Neural cell (in vitro differentiated cells): ENCODE measurements around the gene MYO10. TPM values are rescaled to one million over a fixed set of nuclear protein-coding genes. Genes with fewer than 3 reads are reported as not detected.
"Not testable (repeated sequence)": the region's sequence is repeated elsewhere in the genome, so short reads cannot be mapped to it uniquely, and the experiment has no call there.

Experiments used
- H2AFZ ChIP-seq: fragments of 200-600, 300-800 bp; sonication (generic), shearing (Covaris generic); 2 replicates; pipeline ENCODE4 v1.6.0; 2014; ENCODE audit warnings: low read depth, mild to moderate bottlenecking, antibody characterized with exemption, low read length, moderate library complexity
- H3F3A ChIP-seq: fragments of 200-600 bp; shearing (Covaris generic); 2 replicates; pipeline ENCODE4 v1.6.1; 2016; ENCODE audit warnings: mild to moderate bottlenecking, moderate library complexity, mixed read lengths, antibody characterized with exemption, low read length; ENCODE audit not compliant: insufficient read depth, poor library complexity, severe bottlenecking
- H3K27ac ChIP-seq: fragments of 200-600, 300-800 bp; sonication (generic), shearing (Covaris generic); 2 replicates; pipeline ENCODE4 v1.5.1; 2014; ENCODE audit warnings: mild to moderate bottlenecking, low read length, moderate library complexity
- H3K27me3 ChIP-seq: fragments of 300-800, 200-600 bp; sonication (generic), shearing (Covaris generic); 2 replicates; pipeline ENCODE4 v1.6.0; 2014; ENCODE audit warnings: mild to moderate bottlenecking, low read depth, low read length, moderate library complexity; ENCODE audit not compliant: insufficient read depth
- H3K36me3 ChIP-seq: fragments of 300-800, 200-600 bp; sonication (generic), shearing (Covaris generic); 2 replicates; pipeline ENCODE4 v1.5.1; 2014; ENCODE audit warnings: mild to moderate bottlenecking, antibody characterized with exemption, low read length, moderate library complexity; ENCODE audit not compliant: insufficient read depth
- H3K4me2 ChIP-seq: fragments of 300-800, 200-600 bp; sonication (generic), shearing (Covaris generic); 2 replicates; pipeline ENCODE4 v1.6.0; 2014; ENCODE audit warnings: mild to moderate bottlenecking, low read length
- H3K4me3 ChIP-seq: fragments of 300-800, 200-600 bp; sonication (generic), shearing (Covaris generic); 2 replicates; pipeline ENCODE4 v1.5.1; 2014; ENCODE audit warnings: mild to moderate bottlenecking, low read length, moderate library complexity
- H3K79me2 ChIP-seq: fragments of 200-600 bp; shearing (Covaris generic); replicated peaks from 2 replicates; pipeline ENCODE4 v1.6.0; 2014; ENCODE audit warnings: mild to moderate bottlenecking, low read length, moderate library complexity; ENCODE audit not compliant: insufficient read depth
- H3K9ac ChIP-seq: fragments of 300-800, 200-600 bp; sonication (generic), shearing (Covaris generic); 2 replicates; pipeline ENCODE4 v1.6.1; 2016; ENCODE audit warnings: mild to moderate bottlenecking, low read length, mixed read lengths
- H3K9me2 ChIP-seq: fragments of 200-600 bp; shearing (Covaris generic); 2 replicates; pipeline ENCODE4 v1.6.1; 2016; ENCODE audit warnings: mild to moderate bottlenecking, low read length, mixed read lengths; ENCODE audit not compliant: insufficient read depth
- H3K9me3 ChIP-seq: fragments of 200-600, 300-800 bp; sonication (generic), shearing (Covaris generic); 2 replicates; pipeline ENCODE4 v1.6.1; 2016; ENCODE audit warnings: mild to moderate bottlenecking, mixed run types, low read length, moderate library complexity, mixed read lengths
- H4K20me1 ChIP-seq: fragments of 200-600 bp; shearing (Covaris generic); 2 replicates; pipeline ENCODE4 v1.6.1; 2016; ENCODE audit warnings: mild to moderate bottlenecking, mixed run types; ENCODE audit not compliant: insufficient read depth
- CTCF ChIP-seq: fragments of 450-650 bp; IDR thresholded peaks from 2 replicates; pipeline ENCODE4 v1.5.1; 2014; ENCODE audit warnings: antibody characterized with exemption, mild to moderate bottlenecking, moderate library complexity; ENCODE audit not compliant: poor library complexity, severe bottlenecking
- EP300 ChIP-seq: fragments of 450-650 bp; conservative IDR thresholded peaks from 2 replicates; pipeline ENCODE4 v1.6.1; 2014; ENCODE audit warnings: antibody characterized with exemption, mild to moderate bottlenecking, moderate library complexity; ENCODE audit not compliant: poor library complexity, severe bottlenecking
- EZH2 ChIP-seq: fragments of 200-600, 300-800 bp; shearing (Covaris generic), sonication (generic); IDR thresholded peaks from 2 replicates; pipeline ENCODE4 v1.6.1; 2014; ENCODE audit warnings: antibody characterized with exemption, low read length, borderline replicate concordance, mild to moderate bottlenecking; ENCODE audit not compliant: insufficient read depth, poor library complexity, severe bottlenecking
- MXI1 ChIP-seq: fragments of 450-650 bp; conservative IDR thresholded peaks from 2 replicates; pipeline ENCODE4 v1.6.1; 2014; ENCODE audit warnings: antibody characterized with exemption, mild to moderate bottlenecking; ENCODE audit not compliant: poor library complexity, severe bottlenecking
- POLR2AphosphoS5 ChIP-seq: IDR thresholded peaks from 2 replicates; pipeline ENCODE4 v1.6.1; 2012
- RAD21 ChIP-seq: fragments of 450-650 bp; conservative IDR thresholded peaks from 2 replicates; pipeline ENCODE4 v1.6.1; 2014; ENCODE audit warnings: antibody characterized with exemption, mild to moderate bottlenecking, moderate library complexity
- SMC3 ChIP-seq: fragments of 450-650 bp; conservative IDR thresholded peaks from 2 replicates; pipeline ENCODE4 v1.6.1; 2014; ENCODE audit warnings: antibody characterized with exemption, mild to moderate bottlenecking, moderate library complexity; ENCODE audit not compliant: poor library complexity
- TAF1 ChIP-seq: IDR thresholded peaks from 2 replicates; pipeline ENCODE4 v1.6.1; 2012; ENCODE audit warnings: low read depth
- polyA plus RNA-seq: library from polyadenylated mRNA; depleted of rRNA; stranded (reverse); fragments of >200 nt; gene quantifications from 2 replicates; pipeline ENCODE4 v1.2.3, GENCODE V29; 2014
- TF ChIP-seq, protein P1 (sequence below): IDR thresholded peaks from 2 replicates; pipeline ENCODE4 v1.6.1; 2012; ENCODE audit warnings: borderline replicate concordance

The MYO10 gene
- polyA plus RNA-seq, 1 donor from 2014 or later = 3.2 TPM

- no peak overlapping the region for H3K27ac ChIP-seq
- H3K9me3 ChIP-seq = no peaks in the 10 kb centered on the region
- no peaks in the 10 kb centered on the region for H3K79me2 ChIP-seq
- H3F3A ChIP-seq = no peaks in the 10 kb centered on the region
- H3K4me2 ChIP-seq = no peak overlapping the region
- no peak overlapping the region for H3K4me3 ChIP-seq
- TF ChIP-seq RAD21 (no peak), CTCF (no peak), TAF1 (no peak), POLR2AphosphoS5 (no peak), MXI1 (no peak), EP300 (no peak), SMC3 (no peak), EZH2 (no peak)
- TF ChIP-seq, protein P1, sequence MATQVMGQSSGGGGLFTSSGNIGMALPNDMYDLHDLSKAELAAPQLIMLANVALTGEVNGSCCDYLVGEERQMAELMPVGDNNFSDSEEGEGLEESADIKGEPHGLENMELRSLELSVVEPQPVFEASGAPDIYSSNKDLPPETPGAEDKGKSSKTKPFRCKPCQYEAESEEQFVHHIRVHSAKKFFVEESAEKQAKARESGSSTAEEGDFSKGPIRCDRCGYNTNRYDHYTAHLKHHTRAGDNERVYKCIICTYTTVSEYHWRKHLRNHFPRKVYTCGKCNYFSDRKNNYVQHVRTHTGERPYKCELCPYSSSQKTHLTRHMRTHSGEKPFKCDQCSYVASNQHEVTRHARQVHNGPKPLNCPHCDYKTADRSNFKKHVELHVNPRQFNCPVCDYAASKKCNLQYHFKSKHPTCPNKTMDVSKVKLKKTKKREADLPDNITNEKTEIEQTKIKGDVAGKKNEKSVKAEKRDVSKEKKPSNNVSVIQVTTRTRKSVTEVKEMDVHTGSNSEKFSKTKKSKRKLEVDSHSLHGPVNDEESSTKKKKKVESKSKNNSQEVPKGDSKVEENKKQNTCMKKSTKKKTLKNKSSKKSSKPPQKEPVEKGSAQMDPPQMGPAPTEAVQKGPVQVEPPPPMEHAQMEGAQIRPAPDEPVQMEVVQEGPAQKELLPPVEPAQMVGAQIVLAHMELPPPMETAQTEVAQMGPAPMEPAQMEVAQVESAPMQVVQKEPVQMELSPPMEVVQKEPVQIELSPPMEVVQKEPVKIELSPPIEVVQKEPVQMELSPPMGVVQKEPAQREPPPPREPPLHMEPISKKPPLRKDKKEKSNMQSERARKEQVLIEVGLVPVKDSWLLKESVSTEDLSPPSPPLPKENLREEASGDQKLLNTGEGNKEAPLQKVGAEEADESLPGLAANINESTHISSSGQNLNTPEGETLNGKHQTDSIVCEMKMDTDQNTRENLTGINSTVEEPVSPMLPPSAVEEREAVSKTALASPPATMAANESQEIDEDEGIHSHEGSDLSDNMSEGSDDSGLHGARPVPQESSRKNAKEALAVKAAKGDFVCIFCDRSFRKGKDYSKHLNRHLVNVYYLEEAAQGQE = no peak
- H2AFZ ChIP-seq = no peak overlapping the region
- H3K9ac ChIP-seq = no peak overlapping the region
- H3K9me2 ChIP-seq = no peaks in the 10 kb centered on the region
- no peaks in the 10 kb centered on the region for H3K27me3 ChIP-seq
- H4K20me1 ChIP-seq = no peaks in the 10 kb centered on the region
- no peaks in the 10 kb centered on the region for H3K36me3 ChIP-seq
Observed at GRCh38 chr5:16759147-16759773, 176.8 kb downstream of the MYO10 start.

GRCh38 chr5:16757989-16758501 is 178.0 kb downstream of the MYO10 start:
- Histone ChIP-seq H3K9me3 (no peaks in the 10 kb centered on the region), H3K36me3 (no peaks in the 10 kb centered on the region), H3K4me2 (no peak overlapping the region), H3K79me2 (no peaks in the 10 kb centered on the region), H3K9me2 (no peaks in the 10 kb centered on the region), H4K20me1 (no peaks in the 10 kb centered on the region), H3K27me3 (no peaks in the 10 kb centered on the region), H3K27ac (no peak overlapping the region), H2AFZ (no peak overlapping the region), H3F3A (no peaks in the 10 kb centered on the region), H3K4me3 (no peak overlapping the region), H3K9ac (no peak overlapping the region)
- no peak for TF ChIP-seq EZH2
- no peak for TF ChIP-seq CTCF
- TF ChIP-seq, protein P1 = no peak
- TF ChIP-seq RAD21 = no peak
- no peak for TF ChIP-seq MXI1
- TF ChIP-seq POLR2AphosphoS5 = no peak

DNA sequence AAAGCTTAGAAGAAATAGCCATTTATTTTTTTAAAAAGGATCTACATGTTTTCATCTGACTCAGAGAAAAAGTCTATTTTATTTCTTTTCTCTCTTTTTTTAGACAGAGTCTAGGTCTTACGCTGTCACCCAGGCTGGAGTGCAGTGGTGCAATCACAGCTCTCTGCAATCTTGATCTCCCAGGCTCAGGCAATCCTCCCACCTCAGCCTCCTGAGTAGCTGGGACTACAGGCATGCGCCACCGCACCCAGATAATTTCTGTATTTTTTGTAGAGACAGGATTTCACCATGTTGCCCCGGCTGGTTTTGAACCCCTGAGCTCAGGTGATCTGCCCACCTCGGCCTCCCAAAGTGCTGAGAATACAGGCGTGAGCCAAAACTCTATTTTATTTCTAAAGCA is 178.5 kb downstream of the MYO10 start:
- H3K9me3 ChIP-seq, H3K27me3 ChIP-seq, H3K27ac ChIP-seq, H3F3A ChIP-seq, H3K4me2 ChIP-seq, H3K9ac ChIP-seq, H3K36me3 ChIP-seq, H3K4me3 ChIP-seq, H3K9me2 ChIP-seq, H2AFZ ChIP-seq, H3K79me2 ChIP-seq, H4K20me1 ChIP-seq: not testable (repeated sequence)
